Right lobe of liver (tissue), 6 donors: ENCODE measurements around the gene CD101. TPM values are rescaled to one million over a fixed set of nuclear protein-coding genes. Genes with fewer than 3 reads are reported as not detected.

Experiments used
- ATAC-seq, 4 donors: fragments of 200-7000 bp; cut with Tn5 transposase; one replicate each; pipeline ENCODE4 v1.9.1; 2020; ENCODE audit warnings: mild to moderate bottlenecking in 4 of 4, moderate library complexity in 4 of 4
- DNase-seq, 3 donors: peaks; one replicate each; pipeline ENCODE4 v3.0.0-alpha.2; 2020
- H3K27ac ChIP-seq, 3 donors: fragments of 200-600 bp; one replicate each; pipeline ENCODE4 v1.8.0; 2022
- H3K27me3 ChIP-seq, 2 donors: fragments of 200-600 bp; one replicate each; pipeline ENCODE4 v1.8.0; 2022
- H3K36me3 ChIP-seq, 4 donors: fragments of 200-600 bp; sonication (generic) in 1 of 4; one replicate each; pipeline versions ENCODE4 v1.5.1 to v1.8.0; 2017 to 2022; ENCODE audit warnings: control low read depth in 1 of 4
- H3K4me1 ChIP-seq, 4 donors: fragments of 200-600 bp; sonication (generic) in 1 of 4; one replicate each; pipeline versions ENCODE4 v1.5.1 to v1.8.0; 2017 to 2022; ENCODE audit warnings: control low read depth in 1 of 4
- H3K4me3 ChIP-seq, 3 donors: fragments of 200-600 bp; one replicate each; pipeline ENCODE4 v1.8.0; 2022
- H3K9me3 ChIP-seq, 4 donors: fragments of 200-600 bp; sonication (generic) in 1 of 4; one replicate each; pipeline versions ENCODE4 v1.5.1 to v1.8.0; 2017 to 2022; ENCODE audit warnings: control low read depth in 1 of 4
- CTCF ChIP-seq, 4 donors: fragments of 200-600 bp in 3 of 4; fragments of 450-650 bp in 1 of 4; IDR thresholded peaks; one replicate each; pipeline versions ENCODE4 v1.5.1 to v1.8.0; 2016 to 2022; ENCODE audit warnings: antibody characterized with exemption in 4 of 4, mild to moderate bottlenecking in 2 of 4
- POLR2A ChIP-seq: fragments of 450-650 bp; IDR thresholded peaks from one replicate; pipeline ENCODE4 v1.6.1; 2017; ENCODE audit warnings: antibody characterized with exemption, mild to moderate bottlenecking
- WGBS: methylation state at CpG from one replicate; pipeline ENCODE4 v1.1.6; 2018; ENCODE audit warnings: low coverage, low lambda C conversion rate; ENCODE audit not compliant: insufficient coverage; ENCODE audit errors: missing lambda C conversion rate; 5-methylcytosine and 5-hydroxymethylcytosine counted together
- intact Hi-C, 2 donors: fragments of 100-400 bp; cut with DNase I; formaldehyde crosslinking; loops; one replicate each; pipeline versions ENCODE4 v1.11.2 to v1.14.1; 2022
- total RNA-seq, 6 experiments: library from RNA; depleted of rRNA in 2 of 6; stranded (reverse); fragments of >200 nt in 2 of 6; fragmentation: NEBNext Ultra II Directional in 3 of 6; extraction: Animal tissue kit (Norgen Biotek cat#: 25700) in 3 of 6; gene quantifications; one replicate each; pipeline versions ENCODE4 v1.1.0 to v1.2.4, GENCODE V29; 2016 to 2023
- donor health status: DM: no; HTN: yes; CAD: no.
- donor health status: DM: no; HTN: no; CAD: no.
- donor health status: DM: no; HTN: no; CAD: no.
- donor health status: DM: no; HTN: yes; CAD: no.
- donor health status: DM: no; HTN: yes; CAD: no.

The CD101 gene
- total RNA-seq, 6 experiments from 2014 or later = 0.12 to 1.9 (median 0.49) TPM

GRCh38 chr1:116987256-116987555 lies 14.4 kb upstream of the CD101 start:
- DNase-seq (no peak), ATAC-seq (peak in 1 of 4 donors; percentile 47)
- Histone ChIP-seq H3K4me1 (peaks cover 0 to 7% (median 0%) of the 10 kb centered on the region in 4 donors), H3K27me3 (no peaks in the 10 kb centered on the region), H3K9me3 (no peaks in the 10 kb centered on the region), H3K36me3 (no peaks in the 10 kb centered on the region), H3K4me3 (no peak overlapping the region), H3K27ac (no peak overlapping the region)
- 86% methylated on average over 10 of the region's 11 CpGs for WGBS
- intact Hi-C loops = no loop called here
- no peak for TF ChIP-seq POLR2A
- TF ChIP-seq CTCF (IDR thresholded peaks at IDR 0.05) = no peak

- no peak for ATAC-seq
- no peak for DNase-seq
- Histone ChIP-seq H3K27me3 (no peaks in the 10 kb centered on the region), H3K27ac (no peak overlapping the region), H3K4me1 (no peaks in the 10 kb centered on the region), H3K36me3 (no peaks in the 10 kb centered on the region), H3K4me3 (no peak overlapping the region), H3K9me3 (no peaks in the 10 kb centered on the region)
- WGBS = 94% methylated on average over 7 of the region's 7 CpGs
- TF ChIP-seq POLR2A = no peak
- no peak for TF ChIP-seq CTCF (IDR thresholded peaks at IDR 0.05)
- intact Hi-C loops = no loop called here
Observed at GRCh38 chr1:116988248-116988647, 13.3 kb upstream of the CD101 start.

- no peaks in the 10 kb centered on the region for H3K4me1 ChIP-seq
- no peak overlapping the region for H3K4me3 ChIP-seq
- H3K9me3 ChIP-seq = no peaks in the 10 kb centered on the region
- no peak overlapping the region for H3K27ac ChIP-seq
- intact Hi-C loops = no loop called here
- H3K36me3 ChIP-seq = no peaks in the 10 kb centered on the region
- DNase-seq (no peak), ATAC-seq (no peak)
- WGBS = 90% methylated on average over 2 of the region's 2 CpGs
- no peak for TF ChIP-seq CTCF (IDR thresholded peaks at IDR 0.05)
- no peak for TF ChIP-seq POLR2A
- no peaks in the 10 kb centered on the region for H3K27me3 ChIP-seq
Observed at GRCh38 chr1:116988908-116989307, 12.7 kb upstream of the CD101 start.

- DNase-seq = no peak
- no peak overlapping the region for H3K27ac ChIP-seq
- H3K27me3 ChIP-seq = no peaks in the 10 kb centered on the region
- H3K4me3 ChIP-seq = no peak overlapping the region
- H3K9me3 ChIP-seq = no peaks in the 10 kb centered on the region
- intact Hi-C loops = no loop called here
- no peaks in the 10 kb centered on the region for H3K36me3 ChIP-seq
- 64% methylated on average over 5 of the region's 5 CpGs for WGBS
- no peaks in the 10 kb centered on the region for H3K4me1 ChIP-seq
- ATAC-seq = no peak
- no peak for TF ChIP-seq POLR2A
- no peak for TF ChIP-seq CTCF (IDR thresholded peaks at IDR 0.05)
Observed at GRCh38 chr1:116989835-116990234, 11.7 kb upstream of the CD101 start.

- Histone ChIP-seq H3K27ac (peak overlapping the region in 1 of 3 donors; percentile 15), H3K4me1 (no peaks in the 10 kb centered on the region), H3K36me3 (no peaks in the 10 kb centered on the region), H3K9me3 (no peaks in the 10 kb centered on the region), H3K4me3 (no peak overlapping the region), H3K27me3 (no peaks in the 10 kb centered on the region)
- ATAC-seq (peak; percentile 45 to 76 (median 58)), DNase-seq (no peak)
- intact Hi-C loops = no loop called here
- no peak for TF ChIP-seq POLR2A
- TF ChIP-seq CTCF (IDR thresholded peaks at IDR 0.05) = no peak
- WGBS = 56% methylated on average over 6 of the region's 12 CpGs
Observed at GRCh38 chr1:116990612-116991151, 10.9 kb upstream of the CD101 start.
